Adrenal gland (tissue), 12 donors: Measurements from ENCODE around the gene PPL. TPM values are rescaled to one million over a fixed set of nuclear protein-coding genes. Genes with fewer than 3 reads are reported as not detected.

Source experiments
- DNase-seq, 7 donors: peaks; one replicate each; pipeline ENCODE4 v3.0.0-alpha.2; 2019 to 2020
- H3K27ac ChIP-seq, 5 donors: fragments of 200-600 bp; sonication (generic) in 4 of 5; 1 replicate in 3 of 5; 2 replicates in 2 of 5; pipeline versions ENCODE4 v1.5.1 to v1.8.0; 2016 to 2020; ENCODE audit warnings: mild to moderate bottlenecking in 1 of 5
- H3K27me3 ChIP-seq: fragments of 200-600 bp; 2 replicates; pipeline ENCODE4 v1.8.0; 2021
- H3K36me3 ChIP-seq, 2 donors: fragments of 200-600 bp; replicated peaks in 1 of 2; 1 replicate in 1 of 2; 2 replicates in 1 of 2; pipeline versions ENCODE4 v1.5.1 to v1.8.0; 2018 to 2022
- H3K4me1 ChIP-seq, 2 donors: fragments of 200-600 bp; replicated peaks in 1 of 2; 1 replicate in 1 of 2; 2 replicates in 1 of 2; pipeline versions ENCODE4 v1.5.1 to v1.8.0; 2018 to 2021
- H3K4me3 ChIP-seq, 4 donors: fragments of 200-600 bp; sonication (generic) in 3 of 4; one replicate each; pipeline ENCODE4 v1.5.1; 2016 to 2018
- H3K9me3 ChIP-seq, 3 donors: fragments of 200-600 bp; sonication (generic) in 1 of 3; replicated peaks in 1 of 3; 1 replicate in 2 of 3; 2 replicates in 1 of 3; pipeline versions ENCODE4 v1.5.1 to v1.8.0; 2016 to 2021
- POLR2A ChIP-seq, 2 donors: fragments of 450-650 bp; IDR thresholded peaks; one replicate each; pipeline ENCODE4 v1.6.1; 2017; ENCODE audit warnings: antibody characterized with exemption in 2 of 2, mild to moderate bottlenecking in 2 of 2, moderate library complexity in 1 of 2
- WGBS, 4 donors: extraction: QIAGEN DNeasy Blood & Tissue Kit in 2 of 4; methylation state at CpG; one replicate each; pipeline versions ENCODE4 v1.1.5 to v1.1.7; 2013 to 2017; 5-methylcytosine and 5-hydroxymethylcytosine counted together
- intact Hi-C, 2 donors: fragments of 100-400 bp; cut with DNase I; formaldehyde crosslinking; loops; one replicate each; pipeline versions ENCODE4 v1.14.1 to v1.15.0; 2022 to 2023
- polyA plus RNA-seq, 3 donors: library from polyadenylated mRNA; stranded (reverse); fragments of 200-250 nt in 2 of 3; fragments of 350-450 nt in 1 of 3; fragmentation: Illumina TruSeq in 1 of 3; extraction: RNeasy Lipid Tissue Mini Kit (QIAGEN cat#74804) in 1 of 3; gene quantifications; one replicate each; pipeline ENCODE4 v1.2.3, GENCODE V29; 2013 to 2014
- total RNA-seq, 9 donors: library from RNA; depleted of rRNA in 4 of 9; stranded (reverse); fragments of >200 nt in 4 of 9; fragments of 120-200 nt in 1 of 9; fragmentation: NEBNext Ultra II Directional in 1 of 9; extraction: Animal tissue kit (Norgen Biotek cat#: 25700) in 1 of 9; gene quantifications; one replicate each; pipeline versions ENCODE4 v1.1.0 to v1.2.4, GENCODE V29; 2013 to 2023
- TF ChIP-seq, protein P1 (sequence below), 6 experiments: fragments of 450-650 bp in 4 of 6; fragments of 200-600 bp in 2 of 6; sonication (generic) in 1 of 6; IDR thresholded peaks; 1 replicate in 5 of 6; 2 replicates in 1 of 6; pipeline versions ENCODE4 v1.5.1 to v1.8.0; 2016 to 2021; ENCODE audit warnings: antibody characterized with exemption in 6 of 6, mild to moderate bottlenecking in 2 of 6, moderate library complexity in 1 of 6
- donor health status: healthy with polysubstance abuse.
- donor health status: Bipolar disorder and iron deficiency.
- donor health status: DM: yes; HTN: yes; CAD: no.
- donor health status: DM: no; HTN: no; CAD: no.
- donor health status: DM: no; HTN: no; CAD: no.
- donor health status: DM: yes; HTN: yes; CAD: no.

Gene PPL
- total and polyA plus RNA-seq, 12 donors, result 0.38 to 20.9 (median 14.7) TPM

DNA sequence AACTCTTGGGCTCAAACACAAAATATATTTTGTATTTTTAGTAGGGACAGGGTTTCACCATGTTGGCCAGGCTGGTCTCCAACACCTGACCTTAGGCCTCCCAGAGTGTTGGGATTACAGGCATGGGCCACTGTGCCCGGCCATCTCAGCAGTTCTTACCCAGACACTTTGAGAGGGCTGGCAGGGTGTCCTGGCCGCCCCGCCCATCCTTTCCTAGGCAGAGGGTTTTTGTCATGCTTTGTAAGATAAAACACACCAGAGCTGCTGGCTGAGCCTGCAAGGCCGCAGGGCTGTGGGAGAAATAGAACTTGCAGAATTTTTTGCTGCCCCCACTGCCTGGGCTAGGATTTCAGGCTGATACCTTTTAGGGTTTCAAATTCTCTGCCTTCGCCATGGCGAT is 8.7 kb downstream of the PPL start:
- Histone ChIP-seq H3K27me3 (no peaks in the 10 kb centered on the region), H3K36me3 (no peaks in the 10 kb centered on the region), H3K27ac (no peak overlapping the region), H3K4me1 (no peaks in the 10 kb centered on the region), H3K9me3 (no peaks in the 10 kb centered on the region), H3K4me3 (no peak overlapping the region)
- intact Hi-C loops, result no loop called here
- DNase-seq, result no peak
- TF ChIP-seq, protein P1, sequence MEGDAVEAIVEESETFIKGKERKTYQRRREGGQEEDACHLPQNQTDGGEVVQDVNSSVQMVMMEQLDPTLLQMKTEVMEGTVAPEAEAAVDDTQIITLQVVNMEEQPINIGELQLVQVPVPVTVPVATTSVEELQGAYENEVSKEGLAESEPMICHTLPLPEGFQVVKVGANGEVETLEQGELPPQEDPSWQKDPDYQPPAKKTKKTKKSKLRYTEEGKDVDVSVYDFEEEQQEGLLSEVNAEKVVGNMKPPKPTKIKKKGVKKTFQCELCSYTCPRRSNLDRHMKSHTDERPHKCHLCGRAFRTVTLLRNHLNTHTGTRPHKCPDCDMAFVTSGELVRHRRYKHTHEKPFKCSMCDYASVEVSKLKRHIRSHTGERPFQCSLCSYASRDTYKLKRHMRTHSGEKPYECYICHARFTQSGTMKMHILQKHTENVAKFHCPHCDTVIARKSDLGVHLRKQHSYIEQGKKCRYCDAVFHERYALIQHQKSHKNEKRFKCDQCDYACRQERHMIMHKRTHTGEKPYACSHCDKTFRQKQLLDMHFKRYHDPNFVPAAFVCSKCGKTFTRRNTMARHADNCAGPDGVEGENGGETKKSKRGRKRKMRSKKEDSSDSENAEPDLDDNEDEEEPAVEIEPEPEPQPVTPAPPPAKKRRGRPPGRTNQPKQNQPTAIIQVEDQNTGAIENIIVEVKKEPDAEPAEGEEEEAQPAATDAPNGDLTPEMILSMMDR (IDR thresholded peaks at IDR 0.05), result no peak
- no peak for TF ChIP-seq POLR2A (IDR thresholded peaks at IDR 0.05)
- 92 to 96% (median 94%) methylated on average over 6 of the region's 6 CpGs for WGBS, 4 donors

DNA sequence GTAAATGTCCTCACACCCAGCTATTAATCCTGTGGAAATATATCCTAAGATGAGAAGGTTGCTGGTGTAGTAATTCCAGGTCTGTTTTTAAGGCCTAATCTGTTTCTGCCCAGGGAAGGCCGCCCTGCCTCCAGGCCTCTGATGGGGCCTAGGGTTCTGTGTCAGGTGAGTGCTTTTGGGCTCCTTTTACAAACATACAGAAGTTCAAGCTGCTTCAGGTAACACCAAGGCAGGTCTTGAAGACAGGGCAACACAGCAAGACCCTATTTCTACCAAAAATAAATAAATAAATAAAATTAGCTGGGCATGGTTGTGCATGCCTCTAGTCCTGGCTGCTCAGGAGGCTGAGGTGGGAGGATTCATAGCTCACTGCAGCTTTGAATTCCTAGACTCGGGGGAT is 9.3 kb downstream of the PPL start:
- Histone ChIP-seq H3K36me3 (no peaks in the 10 kb centered on the region), H3K4me1 (no peaks in the 10 kb centered on the region), H3K27me3 (no peaks in the 10 kb centered on the region), H3K27ac (no peak overlapping the region), H3K4me3 (no peak overlapping the region), H3K9me3 (no peaks in the 10 kb centered on the region)
- DNase-seq, result no peak
- WGBS, 4 donors, result 66 to 90% (median 70%) methylated on average over 2 of the region's 2 CpGs
- intact Hi-C loops, result no loop called here
- TF ChIP-seq POLR2A (IDR thresholded peaks at IDR 0.05), result no peak
- TF ChIP-seq, protein P1 (IDR thresholded peaks at IDR 0.05), result no peak

DNA sequence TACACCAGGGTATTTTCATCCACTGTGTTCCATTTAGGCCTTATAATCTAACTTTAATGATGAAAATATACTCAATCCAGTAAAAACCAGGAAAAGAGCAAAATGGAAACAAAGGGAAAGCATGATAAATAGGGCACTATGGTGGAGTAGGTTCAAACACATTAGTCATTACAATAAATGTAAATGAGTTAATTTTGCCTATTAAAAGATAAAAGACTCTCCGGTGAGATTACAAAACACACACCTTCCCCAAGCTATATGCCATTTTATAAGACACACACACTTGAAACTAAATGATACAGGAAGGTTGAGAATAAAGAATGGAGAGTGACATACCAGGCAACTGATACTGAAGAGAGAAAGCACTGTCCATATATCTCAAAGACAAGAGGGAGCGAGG is 10.0 kb downstream of the PPL start:
- no peak overlapping the region for H3K27ac ChIP-seq
- intact Hi-C loops, result no loop called here
- H3K4me3 ChIP-seq, result no peak overlapping the region
- DNase-seq, result no peak
- WGBS, 4 donors, result 97 to 100% (median 98%) methylated on average over 2 of the region's 2 CpGs
- no peaks in the 10 kb centered on the region for H3K36me3 ChIP-seq
- H3K27me3 ChIP-seq, result no peaks in the 10 kb centered on the region
- TF ChIP-seq, protein P1 (IDR thresholded peaks at IDR 0.05), result no peak
- TF ChIP-seq POLR2A (IDR thresholded peaks at IDR 0.05), result no peak
- no peaks in the 10 kb centered on the region for H3K4me1 ChIP-seq
- H3K9me3 ChIP-seq, result no peaks in the 10 kb centered on the region

DNA sequence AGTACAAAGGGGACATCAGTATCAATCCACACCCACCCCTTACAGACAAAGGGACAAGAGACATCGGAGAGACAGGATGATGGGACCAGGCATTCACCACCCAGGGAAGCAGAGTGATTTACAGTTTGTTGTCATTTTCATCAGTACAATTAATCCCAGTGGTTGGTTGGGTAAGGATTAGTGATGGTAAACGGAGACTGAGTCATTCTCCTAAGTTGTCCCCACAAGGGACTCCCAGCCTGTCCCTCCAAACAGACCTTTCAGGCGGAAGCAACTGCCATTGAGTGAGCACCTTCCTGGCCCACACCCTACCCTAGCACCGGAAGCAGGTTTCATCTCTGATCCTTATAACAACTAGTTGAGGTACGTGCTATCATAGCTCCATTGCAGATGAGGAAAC is 11.2 kb downstream of the PPL start:
- WGBS, 4 donors, result 80 to 95% (median 85%) methylated on average over 5 of the region's 5 CpGs
- Histone ChIP-seq H3K4me1 (no peaks in the 10 kb centered on the region), H3K36me3 (no peaks in the 10 kb centered on the region), H3K4me3 (no peak overlapping the region), H3K27ac (no peak overlapping the region), H3K9me3 (no peaks in the 10 kb centered on the region), H3K27me3 (no peaks in the 10 kb centered on the region)
- TF ChIP-seq, protein P1 (IDR thresholded peaks at IDR 0.05), result no peak
- TF ChIP-seq POLR2A (IDR thresholded peaks at IDR 0.05), result no peak
- DNase-seq, result no peak
- intact Hi-C loops, result no loop called here
